ENCODE measurements around the gene TBX1.

The TBX1 gene

GRCh38 chr22:19764636-19765476, 4.3 kb downstream of the TBX1 start:
- Histone ChIP-seq H3K36me3 (replicated peaks) (no peaks in the 10 kb centered on the region), H3K27ac (no peak overlapping the region), H3K27me3 (replicated peaks) (peaks cover 74% of the 10 kb centered on the region), H3K4me3 (ENCODE audit: low read depth, low read length) (no peak overlapping the region)
- no peak for DNase-seq
- no peak for TF ChIP-seq CTCF (IDR thresholded peaks at IDR 0.05; ENCODE audit: low read depth, low read length, missing control alignments)
- in situ Hi-C loops (cut with HindIII; ENCODE audit: low pct_ligation_motif_present, low sequenced_read_pairs), result no loop called here

- Histone ChIP-seq H3K27ac (no peak overlapping the region), H3K27me3 (replicated peaks) (peaks cover 71% of the 10 kb centered on the region), H3K36me3 (replicated peaks) (no peaks in the 10 kb centered on the region), H3K4me3 (ENCODE audit: low read depth, low read length) (no peak overlapping the region)
- DNase-seq, result no peak
- in situ Hi-C loops (cut with HindIII; ENCODE audit: low pct_ligation_motif_present, low sequenced_read_pairs), result no loop called here
- no peak for TF ChIP-seq CTCF (IDR thresholded peaks at IDR 0.05; ENCODE audit: low read depth, low read length, missing control alignments)
Observed at GRCh38 chr22:19765477-19766239, 5.1 kb downstream of the TBX1 start.

GRCh38 chr22:19766240-19766510, 5.6 kb downstream of the TBX1 start:
- in situ Hi-C loops (cut with HindIII; ENCODE audit: low pct_ligation_motif_present, low sequenced_read_pairs), result no loop called here
- H3K27ac ChIP-seq, result no peak overlapping the region
- H3K27me3 ChIP-seq (replicated peaks), result peaks cover 69% of the 10 kb centered on the region
- TF ChIP-seq CTCF (IDR thresholded peaks at IDR 0.05; ENCODE audit: low read depth, low read length, missing control alignments), result no peak
- no peak overlapping the region for H3K4me3 ChIP-seq (ENCODE audit: low read depth, low read length)
- DNase-seq, result no peak
- no peaks in the 10 kb centered on the region for H3K36me3 ChIP-seq (replicated peaks)

- Histone ChIP-seq H3K36me3 (replicated peaks) (no peaks in the 10 kb centered on the region), H3K27ac (no peak overlapping the region), H3K4me3 (ENCODE audit: low read depth, low read length) (no peak overlapping the region), H3K27me3 (replicated peaks) (peaks cover 69% of the 10 kb centered on the region)
- DNase-seq, result peak; percentile 9
- in situ Hi-C loops (cut with HindIII; ENCODE audit: low pct_ligation_motif_present, low sequenced_read_pairs), result no loop called here
- peak; percentile 43 for TF ChIP-seq CTCF (IDR thresholded peaks at IDR 0.05; ENCODE audit: low read depth, low read length, missing control alignments)
Observed at GRCh38 chr22:19766511-19767426, 6.2 kb downstream of the TBX1 start.

GRCh38 chr22:19767427-19768341, 7.1 kb downstream of the TBX1 start:
- in situ Hi-C loops (cut with HindIII; ENCODE audit: low pct_ligation_motif_present, low sequenced_read_pairs), result no loop called here
- H3K4me3 ChIP-seq (ENCODE audit: low read depth, low read length), result no peak overlapping the region
- H3K27me3 ChIP-seq (replicated peaks), result peaks cover 70% of the 10 kb centered on the region
- no peak for TF ChIP-seq CTCF (IDR thresholded peaks at IDR 0.05; ENCODE audit: low read depth, low read length, missing control alignments)
- no peak overlapping the region for H3K27ac ChIP-seq
- H3K36me3 ChIP-seq (replicated peaks), result no peaks in the 10 kb centered on the region
- no peak for DNase-seq

Measured in brain microvascular endothelial cell (primary cell).